Activated CD4-positive, CD25-positive, alpha-beta regulatory T cell treated with anti-CD3 and anti-CD28 coated beads, Interleukin-2, amount 50 U/mL, for 72 hours (primary cell): ENCODE measurements around the gene CDT1.
"Not testable (repeated sequence)": the region's sequence is repeated elsewhere in the genome, so short reads cannot be mapped to it uniquely, and the experiment has no call there.

Experiments
- DNase-seq: peaks from one replicate; pipeline ENCODE4 v3.0.0; 2021

Gene CDT1

DNA sequence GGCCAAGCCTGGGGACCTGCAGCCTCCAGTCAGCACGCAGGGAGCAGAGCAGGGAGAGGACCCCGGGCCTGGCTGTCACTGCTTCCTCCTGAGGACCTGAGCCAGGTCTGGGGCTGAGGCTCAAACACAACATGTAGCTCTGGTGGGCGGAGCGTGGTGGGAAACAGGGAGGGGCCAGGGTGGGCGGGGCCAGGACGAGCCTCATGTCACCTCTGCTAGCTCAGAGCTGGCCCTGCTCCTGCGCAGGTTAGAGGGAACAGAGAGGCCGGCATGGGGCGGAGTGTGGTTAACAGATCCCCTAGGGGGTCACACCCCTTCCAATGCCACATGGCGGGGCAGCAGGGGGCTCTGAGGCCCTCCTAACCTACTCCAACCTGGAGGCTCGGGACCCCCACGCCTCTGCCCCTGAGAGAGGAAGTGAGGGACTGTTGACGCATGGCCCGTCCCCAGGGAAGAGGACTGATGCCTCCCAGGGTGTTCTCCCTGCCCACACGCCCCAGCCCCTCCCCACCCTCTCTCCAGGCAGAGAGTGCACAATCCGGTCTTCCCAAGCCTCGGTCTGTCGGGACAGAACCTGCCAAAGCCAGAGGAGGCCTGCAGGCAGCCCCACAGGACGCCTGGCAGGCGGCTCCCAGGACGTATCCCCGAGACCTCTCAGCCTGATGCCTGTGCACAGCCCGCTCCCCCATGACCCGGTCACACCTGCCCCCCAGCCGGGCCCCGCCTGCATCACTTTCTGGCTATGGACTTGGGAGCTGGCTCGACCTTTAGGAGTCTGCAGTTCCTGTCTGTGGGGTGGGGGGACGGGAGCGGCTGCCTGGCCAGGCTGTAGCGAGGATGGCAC, 33.8 kb upstream of the CDT1 start:
- DNase-seq = no peak

DNA sequence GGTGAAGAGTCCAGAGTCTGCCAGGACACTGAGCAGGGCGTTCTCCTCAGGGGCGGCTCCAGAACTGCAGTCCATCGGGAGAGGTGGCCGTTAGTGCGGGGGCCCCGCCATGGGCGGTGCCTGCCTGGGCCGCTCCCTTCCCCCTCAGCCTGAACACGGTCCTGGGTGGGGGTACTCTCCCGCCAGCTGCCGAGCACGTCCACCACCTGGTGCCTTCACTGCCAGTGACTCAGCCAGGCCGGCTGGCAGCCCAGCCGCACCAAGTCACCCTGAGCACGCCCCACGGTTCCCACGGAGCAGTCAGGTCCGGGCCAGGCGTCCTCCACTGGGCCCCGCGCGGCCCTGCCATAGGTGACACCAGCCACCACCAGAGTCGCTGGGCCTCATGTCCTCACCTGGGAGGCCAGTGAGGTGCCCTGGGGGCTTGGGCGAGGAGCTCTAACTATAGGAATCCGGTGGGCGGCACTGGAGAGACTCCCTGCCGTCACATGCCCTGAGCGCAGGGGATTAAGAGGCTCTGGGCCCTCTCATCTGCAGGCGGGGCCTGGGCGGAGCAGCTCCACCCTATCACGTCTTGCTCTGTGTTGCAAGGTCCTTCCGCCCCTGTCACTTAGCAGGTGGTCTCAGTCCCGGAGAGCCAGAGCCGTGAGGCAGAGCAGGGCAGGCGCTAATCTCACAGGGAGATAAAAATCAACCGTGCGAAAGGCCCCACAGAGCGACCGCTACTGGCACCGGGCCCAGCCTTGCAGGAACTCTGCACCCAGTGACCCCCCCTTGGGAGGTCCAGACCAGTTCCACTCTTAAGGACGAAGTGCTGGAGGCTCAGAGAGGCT, 32.9 kb upstream of the CDT1 start:
- no peak for DNase-seq

GRCh38 chr16:88771294-88771772, 32.3 kb upstream of the CDT1 start:
- no peak for DNase-seq

- not testable (repeated sequence) for DNase-seq
Observed at GRCh38 chr16:88771781-88772180, 31.8 kb upstream of the CDT1 start.

DNA sequence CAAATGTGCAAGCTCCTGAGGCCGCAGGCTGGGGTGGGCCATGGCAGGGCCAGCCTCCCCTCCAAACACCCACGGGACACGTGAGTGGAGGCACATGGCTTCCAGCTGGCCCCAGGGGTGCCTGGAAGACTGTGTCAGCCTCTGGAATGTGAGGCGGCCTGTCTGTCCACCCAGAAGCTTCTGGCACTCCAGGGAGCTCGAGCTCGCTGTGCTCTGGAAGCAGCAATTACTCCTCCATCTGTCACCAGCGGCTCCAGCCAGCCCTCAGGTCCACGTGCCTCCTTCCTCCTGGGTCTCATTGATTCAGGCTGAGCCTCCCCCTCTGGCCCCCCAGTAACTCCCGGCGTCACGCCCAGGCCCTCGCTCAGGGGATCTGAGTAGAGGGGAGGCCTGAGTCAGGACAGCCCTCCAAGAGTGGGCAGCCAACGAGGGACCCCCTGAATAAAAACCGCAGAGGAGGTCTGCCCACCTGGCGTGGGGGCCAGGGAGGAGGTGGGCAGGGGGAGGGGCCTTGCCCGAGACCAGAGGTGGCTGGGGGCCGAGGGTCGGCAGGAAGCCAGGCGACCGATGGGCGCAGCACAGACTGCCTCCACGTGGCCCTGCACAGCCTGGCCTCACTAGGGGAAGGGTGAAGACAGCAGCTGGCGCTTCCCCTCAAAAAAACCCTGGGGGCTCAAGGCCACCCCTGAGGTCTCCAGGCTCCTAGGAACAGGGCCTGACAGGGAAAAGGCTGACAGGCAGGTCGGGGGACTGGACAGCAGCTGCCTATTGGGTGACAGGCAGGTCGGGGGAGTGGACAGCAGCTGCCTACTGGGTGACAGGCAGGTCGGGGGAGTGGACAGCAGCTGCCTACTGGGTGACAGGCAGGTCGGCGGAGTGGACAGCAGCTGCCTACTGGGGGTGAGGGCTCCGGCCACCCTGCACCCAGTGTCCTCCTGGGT, 30.4 kb upstream of the CDT1 start:
- DNase-seq = no peak

DNA sequence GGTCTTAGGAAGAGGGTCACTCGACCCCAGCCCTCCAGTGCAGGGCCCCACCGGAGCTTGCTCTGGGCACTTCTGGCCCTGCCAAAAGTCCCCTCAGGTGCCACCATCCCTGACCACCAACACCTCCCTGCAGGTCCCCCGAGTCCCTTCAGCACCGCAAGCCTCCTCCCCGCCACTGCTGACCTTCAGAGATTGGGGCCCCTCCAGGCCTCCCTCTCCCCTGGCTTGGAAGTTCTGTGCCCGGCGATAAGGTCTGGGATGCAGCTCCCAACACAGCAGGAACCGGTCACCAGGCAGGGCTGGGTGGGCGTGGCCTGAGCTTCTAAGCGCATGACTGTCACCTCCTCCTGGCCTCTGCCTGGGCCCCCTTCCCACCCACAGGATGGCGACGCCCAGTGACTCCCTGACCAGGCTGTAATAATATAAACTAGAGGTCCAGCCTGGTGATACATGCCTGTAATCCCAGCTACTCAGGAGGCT, 29.7 kb upstream of the CDT1 start:
- DNase-seq = no peak

DNA sequence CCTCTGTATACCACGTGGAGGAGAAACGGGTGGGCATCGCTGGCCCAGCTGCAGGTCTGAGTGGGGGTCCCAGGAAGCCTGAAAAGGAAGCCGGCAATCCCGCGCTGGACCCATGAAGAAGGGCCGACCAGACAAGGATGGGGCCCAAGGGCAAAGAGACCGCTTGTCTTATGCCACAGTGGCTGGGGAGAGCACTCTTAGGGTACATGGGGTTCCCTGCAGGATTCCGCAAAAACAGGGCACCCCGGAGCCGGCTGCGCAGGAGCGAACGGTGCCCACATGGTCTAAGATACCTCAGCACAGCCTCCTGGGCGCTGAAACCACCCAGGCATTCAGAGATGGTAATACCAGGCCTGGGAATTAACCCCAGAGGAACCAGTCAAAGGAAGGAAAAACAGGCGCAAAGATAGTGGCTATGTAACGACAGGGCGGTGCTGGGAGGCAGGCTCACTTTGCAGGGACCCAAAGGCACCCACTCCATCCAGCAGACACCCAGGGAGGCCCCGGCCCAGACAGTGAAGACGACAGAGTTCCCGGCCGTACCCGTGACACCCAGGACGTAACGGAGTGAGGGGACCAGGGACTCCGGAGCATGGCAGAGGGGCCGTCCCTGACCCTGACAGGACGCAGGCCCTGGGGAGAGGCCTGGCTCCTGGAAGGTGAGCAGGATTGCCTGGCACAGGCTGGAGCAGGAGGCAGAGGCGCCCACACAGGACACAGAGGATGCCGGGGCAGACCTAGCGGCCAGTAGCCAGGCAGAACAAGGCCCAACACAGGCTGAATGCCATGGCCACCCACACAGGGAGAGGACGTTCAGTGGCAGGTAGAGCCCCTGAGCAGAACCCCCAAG, 28.8 kb upstream of the CDT1 start:
- no peak for DNase-seq

GRCh38 chr16:88775825-88776224, 27.8 kb upstream of the CDT1 start:
- no peak for DNase-seq

DNA sequence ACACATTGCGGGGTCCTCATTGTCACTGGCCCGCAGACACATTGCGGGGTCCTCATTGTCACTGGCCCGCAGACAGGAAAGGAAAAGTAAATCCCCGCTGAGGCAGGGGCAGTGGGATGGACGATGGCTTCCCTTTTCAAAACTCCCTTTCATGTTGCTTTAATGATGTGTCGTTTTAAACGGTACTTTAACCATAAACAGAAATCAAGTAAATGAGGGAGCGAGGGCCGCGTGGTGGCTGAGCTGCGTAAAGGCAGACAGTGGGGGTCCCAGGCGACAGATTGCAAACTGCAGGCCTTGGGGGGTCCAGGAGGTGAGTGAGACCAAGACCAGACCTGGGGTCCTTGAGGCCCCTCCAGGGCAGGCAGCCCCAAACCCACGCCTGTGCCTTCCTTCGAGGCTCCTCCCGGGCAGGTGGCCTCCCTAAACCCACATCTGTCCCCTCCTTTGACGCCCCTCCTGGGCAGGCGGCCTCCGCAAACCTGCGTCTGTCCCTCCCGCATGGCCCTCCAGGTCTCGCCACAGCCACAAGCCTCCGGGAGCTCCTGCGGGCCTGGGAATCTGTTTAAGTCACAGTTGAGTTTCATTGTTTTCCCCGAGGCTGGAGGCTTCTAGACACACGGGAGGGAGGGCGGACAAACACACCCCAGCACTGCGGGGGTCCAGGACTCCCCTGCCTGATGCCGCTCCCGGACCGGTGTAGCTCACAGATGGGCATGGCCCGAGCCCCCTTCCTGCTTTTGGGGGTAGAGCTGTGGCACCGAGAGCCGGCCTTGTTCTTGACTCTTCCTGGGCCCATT, 25.9 kb upstream of the CDT1 start:
- no peak for DNase-seq

DNA sequence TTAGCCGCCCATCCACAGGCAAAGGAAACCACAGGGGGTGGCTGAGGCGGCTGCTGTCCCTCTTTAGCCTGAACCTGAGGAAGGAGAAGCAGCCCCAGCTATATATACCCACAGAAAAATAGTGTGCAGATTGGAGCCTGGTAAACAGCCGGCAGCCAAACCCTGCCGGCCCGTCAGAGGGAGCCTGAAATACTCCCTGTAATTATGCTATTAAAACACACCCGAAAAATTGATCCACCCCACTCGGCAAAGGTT, 25.4 kb upstream of the CDT1 start:
- no peak for DNase-seq

DNA sequence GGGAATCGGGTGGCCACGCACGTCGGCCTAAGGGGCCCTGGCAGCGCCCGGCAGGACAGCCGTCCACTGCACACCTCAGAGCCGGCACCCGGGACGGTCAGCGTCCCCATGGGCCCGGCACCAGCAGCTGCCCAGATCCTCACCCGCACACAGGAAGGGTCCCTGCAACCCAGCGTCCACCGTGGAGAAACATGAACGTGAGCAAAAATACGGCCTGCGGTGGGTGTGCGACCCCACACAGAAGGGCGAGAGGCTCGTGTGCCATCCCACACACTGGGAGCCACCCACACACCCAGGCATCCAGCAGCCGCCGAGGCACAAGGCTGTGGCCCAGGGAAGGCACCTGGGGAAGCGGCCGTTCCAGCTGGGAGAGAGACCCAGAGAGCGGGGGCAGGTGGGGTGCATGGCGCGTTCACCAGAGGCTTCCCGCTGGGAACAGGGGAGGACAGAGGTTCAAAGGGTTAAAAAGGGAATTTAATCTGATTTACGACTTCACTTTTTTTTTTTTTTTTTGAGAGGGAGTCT, 25.0 kb upstream of the CDT1 start:
- no peak for DNase-seq

DNA sequence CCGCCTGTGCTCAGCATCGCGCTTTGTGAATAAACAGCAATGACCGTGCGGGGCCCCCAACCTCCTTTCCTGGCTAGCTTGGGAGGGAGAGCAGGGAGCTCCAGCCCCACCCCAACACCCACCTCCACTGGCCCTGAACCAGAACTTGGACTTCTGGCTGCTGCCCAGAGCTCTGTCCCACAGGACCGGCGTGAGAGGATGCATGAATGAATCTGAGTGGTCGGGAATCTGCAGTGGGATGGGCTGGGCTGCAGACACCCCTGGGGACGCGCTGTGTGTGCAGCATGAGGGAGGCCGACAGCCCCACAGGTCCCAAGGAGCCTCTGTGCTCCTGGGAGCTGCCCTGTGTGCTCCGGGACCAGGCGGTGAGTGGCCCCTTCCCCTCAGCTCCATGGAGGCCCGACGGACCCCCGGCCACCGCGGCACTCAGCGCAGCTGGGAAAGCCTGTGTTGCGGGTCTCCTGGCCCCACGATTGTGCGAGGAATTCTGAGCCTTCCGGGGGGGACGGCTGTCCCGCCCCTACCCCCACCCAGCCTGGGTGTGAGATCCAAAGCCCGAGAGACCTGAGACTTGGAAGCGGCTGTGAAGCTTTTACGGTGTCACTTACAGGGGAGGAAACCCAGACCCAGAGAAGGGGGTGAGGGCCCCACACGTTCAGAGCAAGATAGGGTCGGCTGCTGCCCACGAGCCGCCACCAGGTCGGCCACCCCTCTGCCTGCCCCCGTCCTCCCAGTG, 24.0 kb upstream of the CDT1 start:
- no peak for DNase-seq

DNA sequence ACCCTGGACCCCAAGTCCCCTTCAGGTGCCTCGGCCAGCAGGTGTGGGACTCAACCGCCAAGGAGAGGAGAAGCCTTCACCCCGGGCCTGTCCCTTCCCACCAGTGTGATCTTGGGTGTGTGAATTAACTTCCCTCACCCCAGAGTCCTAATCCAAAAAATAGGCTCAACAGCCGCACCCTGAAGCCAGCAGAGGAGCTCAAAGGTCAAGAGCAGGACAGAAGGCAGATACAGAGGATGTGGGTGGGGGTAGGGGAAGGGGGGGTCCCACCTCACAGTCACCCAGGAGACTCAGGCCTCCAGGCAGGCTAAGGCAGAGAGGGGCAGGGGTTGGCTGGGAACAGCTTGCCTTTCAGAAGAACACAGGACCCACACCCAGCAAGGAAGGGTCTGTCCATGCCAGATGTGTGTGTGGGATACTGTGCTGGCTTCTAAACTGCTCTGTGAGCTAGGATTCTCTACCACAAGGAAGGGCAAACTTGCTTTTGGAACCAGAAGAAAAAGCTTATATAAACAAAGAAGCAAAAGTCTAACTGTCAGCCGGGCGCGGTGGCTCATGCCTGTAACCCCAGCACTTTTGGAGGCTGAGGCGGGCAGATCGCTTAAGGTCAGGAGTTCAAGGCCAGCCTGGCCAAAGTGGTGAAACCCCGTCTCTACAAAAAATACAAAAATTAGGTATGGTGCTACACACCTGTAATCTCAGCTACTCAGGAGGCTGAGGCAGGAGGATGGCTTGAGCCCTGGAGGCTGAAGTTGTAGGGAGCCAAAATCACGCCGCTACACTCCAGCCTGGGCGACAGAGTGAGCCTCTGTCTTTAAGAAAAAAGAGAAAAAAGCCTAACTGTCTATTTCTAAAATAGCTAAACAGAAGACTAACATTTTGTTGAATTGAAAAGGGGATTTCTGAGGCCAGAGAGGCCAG, 23.2 kb upstream of the CDT1 start:
- DNase-seq = no peak

GRCh38 chr16:88781140-88782077, 22.2 kb upstream of the CDT1 start:
- DNase-seq = peak; percentile 63

GRCh38 chr16:88782454-88783390, 20.9 kb upstream of the CDT1 start:
- DNase-seq = peak; percentile 62

- no peak for DNase-seq
Observed at GRCh38 chr16:88783391-88784073, 20.1 kb upstream of the CDT1 start.
